Stimulated activated CD4-positive, alpha-beta T cell treated with anti-CD3 and anti-CD28 coated beads, TNF-alpha, amount 100 ng/mL, for 48 hours (primary cell): ENCODE data around the gene FGF4.
"Not testable (repeated sequence)": the region's sequence is repeated elsewhere in the genome, so short reads cannot be mapped to it uniquely, and the experiment has no call there.

Experiments used
- DNase-seq, 3 donors: peaks; one replicate each; pipeline ENCODE4 v3.0.0-alpha.2; 2020; ENCODE audit warnings: low read depth in 3 of 3

FGF4 gene

GRCh38 chr11:69773626-69774353 is 1.4 kb downstream of the FGF4 start:
- no peak for DNase-seq

- no peak for DNase-seq
These were observed 3.7 kb downstream of the FGF4 start for GRCh38 chr11:69771466-69771865.

GRCh38 chr11:69770540-69770939 is 4.6 kb downstream of the FGF4 start:
- no peak for DNase-seq

- no peak for DNase-seq
These were observed 9.6 kb downstream of the FGF4 start for GRCh38 chr11:69765498-69765995.

GRCh38 chr11:69764918-69765317 is 10.2 kb downstream of the FGF4 start:
- DNase-seq = not testable (repeated sequence)

- no peak for DNase-seq
These were observed 14.8 kb downstream of the FGF4 start for GRCh38 chr11:69760319-69760718.

- no peak for DNase-seq
These were observed 22.3 kb downstream of the FGF4 start for GRCh38 chr11:69752890-69753289.

GRCh38 chr11:69750875-69751597 is 24.1 kb downstream of the FGF4 start:
- DNase-seq = no peak

- DNase-seq = no peak
These were observed 24.9 kb downstream of the FGF4 start for GRCh38 chr11:69750108-69750850.

GRCh38 chr11:69748637-69749036 is 26.5 kb downstream of the FGF4 start:
- DNase-seq = no peak

- no peak for DNase-seq
These were observed 28.1 kb downstream of the FGF4 start for GRCh38 chr11:69746752-69747742.

- no peak for DNase-seq
These were observed 29.0 kb downstream of the FGF4 start for GRCh38 chr11:69746140-69746539.

GRCh38 chr11:69745201-69745600 is 29.9 kb downstream of the FGF4 start:
- no peak for DNase-seq

- DNase-seq = no peak
These were observed 30.7 kb downstream of the FGF4 start for GRCh38 chr11:69744435-69744834.

- no peak for DNase-seq
These were observed 40.3 kb downstream of the FGF4 start for GRCh38 chr11:69734841-69735240.

GRCh38 chr11:69734367-69734766 is 40.8 kb downstream of the FGF4 start:
- no peak for DNase-seq

- no peak for DNase-seq
These were observed 42.2 kb downstream of the FGF4 start for GRCh38 chr11:69732910-69733309.

- no peak for DNase-seq
These were observed 44.0 kb downstream of the FGF4 start for GRCh38 chr11:69731110-69731509.

- no peak for DNase-seq
These were observed 44.6 kb downstream of the FGF4 start for GRCh38 chr11:69730500-69730899.

- no peak for DNase-seq
These were observed 45.9 kb downstream of the FGF4 start for GRCh38 chr11:69729252-69729651.

GRCh38 chr11:69727266-69727665 is 47.9 kb downstream of the FGF4 start:
- no peak for DNase-seq
